ENCODE data around the gene EPN3. TPM values are rescaled to one million over a fixed set of nuclear protein-coding genes. Genes with fewer than 3 reads are reported as not detected.
A peak's percentile ranks its signal among the peaks of the same experiment; 100 is the strongest.

EPN3 gene
- total and polyA plus RNA-seq, 2 donors from 2014 or later: 5.0 to 28.7 TPM

- no peak for FAIRE-seq
These were observed 14.0 kb upstream of the EPN3 start for GRCh38 chr17:50518384-50519023.

GRCh38 chr17:50519141-50519834 is 13.2 kb upstream of the EPN3 start:
- Histone ChIP-seq H3K4me1 (ENCODE audit: control insufficient read depth in 2 of 3, insufficient read depth in 2 of 3, low read depth in 1 of 3, low read length in 3 of 3) (peaks cover 0 to 3% (median 0%) of the 10 kb centered on the region in 3 donors), H3K27me3 (ENCODE audit: control insufficient read depth, insufficient read depth, low read length) (no peaks in the 10 kb centered on the region), H3K4me3 (ENCODE audit: low read length in 3 of 3) (no peak overlapping the region), H3K27ac (ENCODE audit: low read depth in 2 of 2, low read length in 2 of 2) (no peak overlapping the region), H3K9me3 (ENCODE audit: control insufficient read depth in 2 of 3, insufficient read depth in 1 of 3, low read length in 3 of 3) (no peaks in the 10 kb centered on the region), H3K9ac (ENCODE audit: low read length in 3 of 3) (no peak overlapping the region), H3K36me3 (ENCODE audit: control insufficient read depth in 2 of 3, insufficient read depth in 3 of 3, low read length in 3 of 3) (no peaks in the 10 kb centered on the region)
- TF ChIP-seq CTCF (IDR thresholded peaks at IDR 0.05; ENCODE audit: borderline replicate concordance, extremely low read depth, insufficient read depth): no peak
- intact Hi-C loops (cut with DNase I): no loop called here
- FAIRE-seq (no peak), DNase-seq (no peak)

More at GRCh38 chr17:50518384-50519023, 14.0 kb upstream of the EPN3 start:
- TF ChIP-seq CTCF (IDR thresholded peaks at IDR 0.05; ENCODE audit: borderline replicate concordance, extremely low read depth, insufficient read depth): no peak
- intact Hi-C loops (cut with DNase I): no loop called here
- peaks cover 0 to 3% (median 0%) of the 10 kb centered on the region in 3 donors for H3K4me1 ChIP-seq (ENCODE audit: control insufficient read depth in 2 of 3, insufficient read depth in 2 of 3, low read depth in 1 of 3, low read length in 3 of 3)
- H3K27ac ChIP-seq (ENCODE audit: low read depth in 2 of 2, low read length in 2 of 2): no peak overlapping the region
- H3K9ac ChIP-seq (ENCODE audit: low read length in 3 of 3): no peak overlapping the region
- H3K4me3 ChIP-seq (ENCODE audit: low read length in 3 of 3): no peak overlapping the region
- H3K27me3 ChIP-seq (ENCODE audit: control insufficient read depth, insufficient read depth, low read length): no peaks in the 10 kb centered on the region
- no peaks in the 10 kb centered on the region for H3K36me3 ChIP-seq (ENCODE audit: control insufficient read depth in 2 of 3, insufficient read depth in 3 of 3, low read length in 3 of 3)
- DNase-seq: peak in 3 of 5 donors; percentile 44 to 65 (median 55)
- no peaks in the 10 kb centered on the region for H3K9me3 ChIP-seq (ENCODE audit: control insufficient read depth in 2 of 3, insufficient read depth in 1 of 3, low read length in 3 of 3)

DNA sequence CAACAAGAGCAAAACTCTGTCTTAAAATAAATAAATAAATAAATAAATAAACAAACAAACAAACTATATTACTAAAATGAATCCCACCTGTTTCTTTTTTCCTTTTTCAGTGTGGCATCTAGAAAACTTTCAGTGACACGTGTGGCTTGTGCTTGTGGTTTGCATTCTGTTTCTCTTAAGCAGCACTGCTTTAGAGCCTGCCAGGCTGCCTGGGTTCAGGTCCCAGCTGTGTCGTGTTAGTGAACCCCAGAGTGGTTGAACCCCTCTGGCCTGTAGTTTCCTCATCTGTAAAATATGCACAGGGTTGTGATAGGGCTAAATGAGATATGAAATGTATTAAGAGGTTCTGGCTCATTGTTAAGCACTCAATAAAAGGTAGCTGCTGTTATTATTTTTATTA is 12.1 kb upstream of the EPN3 start:
- H3K27me3 ChIP-seq (ENCODE audit: control insufficient read depth, insufficient read depth, low read length): no peaks in the 10 kb centered on the region
- intact Hi-C loops (cut with DNase I): no loop called here
- H3K36me3 ChIP-seq (ENCODE audit: control insufficient read depth in 2 of 3, insufficient read depth in 3 of 3, low read length in 3 of 3): no peaks in the 10 kb centered on the region
- no peak overlapping the region for H3K27ac ChIP-seq (ENCODE audit: low read depth in 2 of 2, low read length in 2 of 2)
- no peak for TF ChIP-seq CTCF (IDR thresholded peaks at IDR 0.05; ENCODE audit: borderline replicate concordance, extremely low read depth, insufficient read depth)
- H3K9ac ChIP-seq (ENCODE audit: low read length in 3 of 3): no peak overlapping the region
- H3K9me3 ChIP-seq (ENCODE audit: control insufficient read depth in 2 of 3, insufficient read depth in 1 of 3, low read length in 3 of 3): no peaks in the 10 kb centered on the region
- H3K4me1 ChIP-seq (ENCODE audit: control insufficient read depth in 2 of 3, insufficient read depth in 2 of 3, low read depth in 1 of 3, low read length in 3 of 3): no peaks in the 10 kb centered on the region
- no peak for DNase-seq
- no peak for FAIRE-seq
- no peak overlapping the region for H3K4me3 ChIP-seq (ENCODE audit: low read length in 3 of 3)
